ENCODE results near the gene TMEM183A. TPM values are rescaled to one million over a fixed set of nuclear protein-coding genes. Genes with fewer than 3 reads are reported as not detected.
"Not testable (repeated sequence)": the region's sequence is repeated elsewhere in the genome, so short reads cannot be mapped to it uniquely, and the experiment has no call there.

The TMEM183A gene
- total and polyA plus RNA-seq, 2 donors (not counting 1 experiment from before 2014, with no cell fraction given), result 61.2 to 65.2 TPM

DNA sequence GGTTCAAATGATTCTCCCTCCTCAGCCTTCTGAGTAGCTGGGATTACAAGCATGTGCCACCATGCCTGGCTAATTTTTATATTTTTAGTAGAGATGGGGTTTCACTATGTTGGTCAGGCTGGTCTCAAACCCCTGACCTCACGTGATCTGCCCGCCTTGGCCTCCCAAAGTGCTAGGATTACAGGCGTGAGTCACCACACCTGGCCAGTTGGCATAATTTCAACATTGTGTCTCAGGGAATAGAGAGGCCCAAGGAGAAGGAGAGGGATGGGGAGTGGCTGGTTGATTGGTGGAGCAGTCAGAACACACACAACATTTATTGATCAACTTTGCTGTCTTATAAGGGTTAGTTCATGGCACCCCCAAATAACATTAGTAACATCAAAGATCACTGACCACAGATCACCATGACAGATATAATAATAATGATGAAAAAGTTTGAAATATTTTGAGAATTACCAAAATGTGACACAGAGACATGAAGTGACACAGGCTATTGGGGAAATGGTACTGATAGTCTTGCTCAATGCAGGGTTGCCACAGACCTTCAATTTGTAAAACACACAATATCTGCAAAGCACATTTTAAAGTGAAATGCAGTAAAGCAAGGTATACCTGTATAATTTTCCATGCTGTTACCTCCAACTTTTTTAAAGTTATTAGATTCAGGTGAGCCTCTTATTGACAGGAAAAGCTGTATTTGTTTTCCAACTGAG, 24.3 kb upstream of the TMEM183A start:
- peaks cover 0 to 2% (median 0%) of the 10 kb centered on the region in 4 experiments for H3K27me3 ChIP-seq (replicated peaks in 1 of 4; ENCODE audit: control extremely low read depth in 1 of 4, control insufficient read depth in 3 of 4, insufficient read depth in 4 of 4, low read length in 3 of 4)
- ATAC-seq (ENCODE audit: low read depth) (no peak), DNase-seq (no peak)
- peaks cover 8% of the 10 kb centered on the region for H3K4me1 Mint-ChIP-seq
- H2AFZ ChIP-seq (ENCODE audit: insufficient read depth, low read depth, low read length, poor library complexity, severe bottlenecking), result no peak overlapping the region
- H4K20me1 ChIP-seq (ENCODE audit: control insufficient read depth, insufficient read depth, low read length, poor library complexity, severe bottlenecking), result no peaks in the 10 kb centered on the region
- no peaks in the 10 kb centered on the region for H3K9me3 Mint-ChIP-seq (ENCODE audit: insufficient read depth)
- H3K4me2 ChIP-seq (replicated peaks; ENCODE audit: low read depth, low read length, poor library complexity, severe bottlenecking), result no peak overlapping the region
- WGBS (ENCODE audit: insufficient coverage), result no CpG with 5 or more reads among the region's 3 CpGs
- H3K79me2 ChIP-seq (ENCODE audit: control insufficient read depth, insufficient read depth, low read length), result no peaks in the 10 kb centered on the region
- no peak overlapping the region for H3K4me3 ChIP-seq (ENCODE audit: control extremely low read depth in 1 of 5, extremely low read depth in 1 of 5, insufficient read depth in 1 of 5, low read depth in 2 of 5, low read length in 4 of 5)
- H3K27ac Mint-ChIP-seq, result no peak overlapping the region
- H3K27me3 Mint-ChIP-seq, result peaks cover 12% of the 10 kb centered on the region
- no peak for TF ChIP-seq EZH2 (IDR thresholded peaks at IDR 0.05; ENCODE audit: borderline replicate concordance, insufficient read depth, low read depth, low read length, poor library complexity, severe bottlenecking)
- TF ChIP-seq, protein P1, sequence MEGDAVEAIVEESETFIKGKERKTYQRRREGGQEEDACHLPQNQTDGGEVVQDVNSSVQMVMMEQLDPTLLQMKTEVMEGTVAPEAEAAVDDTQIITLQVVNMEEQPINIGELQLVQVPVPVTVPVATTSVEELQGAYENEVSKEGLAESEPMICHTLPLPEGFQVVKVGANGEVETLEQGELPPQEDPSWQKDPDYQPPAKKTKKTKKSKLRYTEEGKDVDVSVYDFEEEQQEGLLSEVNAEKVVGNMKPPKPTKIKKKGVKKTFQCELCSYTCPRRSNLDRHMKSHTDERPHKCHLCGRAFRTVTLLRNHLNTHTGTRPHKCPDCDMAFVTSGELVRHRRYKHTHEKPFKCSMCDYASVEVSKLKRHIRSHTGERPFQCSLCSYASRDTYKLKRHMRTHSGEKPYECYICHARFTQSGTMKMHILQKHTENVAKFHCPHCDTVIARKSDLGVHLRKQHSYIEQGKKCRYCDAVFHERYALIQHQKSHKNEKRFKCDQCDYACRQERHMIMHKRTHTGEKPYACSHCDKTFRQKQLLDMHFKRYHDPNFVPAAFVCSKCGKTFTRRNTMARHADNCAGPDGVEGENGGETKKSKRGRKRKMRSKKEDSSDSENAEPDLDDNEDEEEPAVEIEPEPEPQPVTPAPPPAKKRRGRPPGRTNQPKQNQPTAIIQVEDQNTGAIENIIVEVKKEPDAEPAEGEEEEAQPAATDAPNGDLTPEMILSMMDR (IDR thresholded peaks at IDR 0.05), result no peak
- no peak overlapping the region for H3K27ac ChIP-seq (ENCODE audit: low read length in 2 of 2)
- no peaks in the 10 kb centered on the region for H3K4me1 ChIP-seq (ENCODE audit: control insufficient read depth in 2 of 2, insufficient read depth in 2 of 2, low read length in 2 of 2)
- intact Hi-C loops (cut with micrococcal nuclease), result no loop called here
- no peaks in the 10 kb centered on the region for H3K36me3 ChIP-seq (replicated peaks in 1 of 2; ENCODE audit: control extremely low read depth in 1 of 2, control insufficient read depth in 1 of 2, extremely low read depth in 1 of 2, insufficient read depth in 2 of 2, low read length in 1 of 2)
- H3K9me3 ChIP-seq (ENCODE audit: control extremely low read depth in 1 of 3, control insufficient read depth in 2 of 3, insufficient read depth in 1 of 3, low read length in 2 of 3), result no peaks in the 10 kb centered on the region
- POLR2A ChIA-PET, result no interaction called here
- CTCF ChIA-PET, result no interaction called here
- no peak overlapping the region for H3K9ac ChIP-seq (ENCODE audit: low read length)
- H3K4me3 Mint-ChIP-seq, result no peak overlapping the region

DNA sequence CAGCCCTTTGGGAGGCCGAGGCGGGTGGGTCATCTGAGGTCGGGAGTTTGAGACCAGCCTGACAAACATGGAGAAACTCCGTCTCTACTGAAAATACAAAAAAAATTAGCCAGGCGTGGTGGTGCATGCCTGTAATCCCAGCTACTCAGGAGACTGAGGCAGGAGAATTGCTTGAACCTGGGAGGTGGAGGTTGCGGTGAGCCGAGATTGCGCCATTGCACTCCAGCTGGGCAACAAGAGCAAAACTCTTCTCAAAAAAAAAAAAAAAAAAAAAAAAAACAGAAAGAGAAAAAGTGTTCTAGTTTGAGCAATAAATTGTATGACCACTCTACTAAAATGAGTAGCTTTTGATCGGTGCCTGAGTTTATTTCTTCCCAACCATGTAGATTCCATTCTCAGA, 21.1 kb upstream of the TMEM183A start:
- ATAC-seq (ENCODE audit: low read depth); H3K27ac ChIP-seq (ENCODE audit: low read length in 2 of 2); H3K9ac ChIP-seq (ENCODE audit: low read length); H3K4me3 Mint-ChIP-seq; CTCF ChIA-PET; H3K79me2 ChIP-seq (ENCODE audit: control insufficient read depth, insufficient read depth, low read length); H4K20me1 ChIP-seq (ENCODE audit: control insufficient read depth, insufficient read depth, low read length, poor library complexity, severe bottlenecking); H3K9me3 Mint-ChIP-seq (ENCODE audit: insufficient read depth); DNase-seq; H3K4me2 ChIP-seq (replicated peaks; ENCODE audit: low read depth, low read length, poor library complexity, severe bottlenecking); H3K27me3 Mint-ChIP-seq; H3K36me3 ChIP-seq (replicated peaks in 1 of 2; ENCODE audit: control extremely low read depth in 1 of 2, control insufficient read depth in 1 of 2, extremely low read depth in 1 of 2, insufficient read depth in 2 of 2, low read length in 1 of 2); H3K4me3 ChIP-seq (ENCODE audit: control extremely low read depth in 1 of 5, extremely low read depth in 1 of 5, insufficient read depth in 1 of 5, low read depth in 2 of 5, low read length in 4 of 5); H3K9me3 ChIP-seq (ENCODE audit: control extremely low read depth in 1 of 3, control insufficient read depth in 2 of 3, insufficient read depth in 1 of 3, low read length in 2 of 3); H2AFZ ChIP-seq (ENCODE audit: insufficient read depth, low read depth, low read length, poor library complexity, severe bottlenecking); intact Hi-C loops (cut with micrococcal nuclease); H3K27ac Mint-ChIP-seq; H3K27me3 ChIP-seq (replicated peaks in 1 of 4; ENCODE audit: control extremely low read depth in 1 of 4, control insufficient read depth in 3 of 4, insufficient read depth in 4 of 4, low read length in 3 of 4): not testable (repeated sequence)
- H3K4me1 ChIP-seq (ENCODE audit: control insufficient read depth in 2 of 2, insufficient read depth in 2 of 2, low read length in 2 of 2), result peaks cover 20 to 24% of the 10 kb centered on the region in 2 donors
- peaks cover 37% of the 10 kb centered on the region for H3K4me1 Mint-ChIP-seq
- 91% methylated on average over 3 of the region's 9 CpGs for WGBS (ENCODE audit: insufficient coverage)
- POLR2A ChIA-PET, result interaction anchor here (0.7 kb wide), 1 partner anchor 1777 kb away, joined by 6 read pairs; no protein-coding TSS in a partner anchor
